HCT116 (cell line): ENCODE data around the gene INKA1. TPM values are rescaled to one million over a fixed set of nuclear protein-coding genes. Genes with fewer than 3 reads are reported as not detected.
A peak's percentile ranks its signal among the peaks of the same experiment; 100 is the strongest.

ENCODE experiments used
- ATAC-seq: fragments of 200-7000 bp; cut with Tn5 transposase; 2 replicates; pipeline ENCODE4 v1.9.1; 2020; ENCODE audit warnings: mild to moderate bottlenecking, moderate library complexity
- Bru-seq: library from RNA; stranded (reverse); fragments of 400-500 nt; gene quantifications from one replicate; lab custom pipeline; 2021; lab: Mats Ljungman, UMichigan
- BruChase-seq, 2 experiments: library from RNA; stranded (reverse); fragments of 400-500 nt; gene quantifications; one replicate each; lab custom pipeline; 2021; lab: Mats Ljungman, UMichigan
- BruUV-seq: library from RNA; stranded (reverse); fragments of 400-500 nt; replicated peaks from 2 replicates; lab custom pipeline; 2021; lab: Mats Ljungman, UMichigan
- CTCF ChIA-PET: fragments of 300-600 bp; sonication (Branson Sonifier 250); formaldehyde crosslinking; loops from one replicate; lab custom pipeline; 2021; ENCODE audit warnings: antibody characterized with exemption; lab: Charles Lee
- POLR2A ChIA-PET: fragments of 300-600, 350-600 bp; sonication (Branson Sonifier 250); formaldehyde crosslinking; loops from one replicate; lab custom pipeline; 2021; ENCODE audit warnings: antibody characterized with exemption; lab: Charles Lee
- RAD21 ChIA-PET, 2 experiments: fragments of 300-600 bp; sonication (Branson Sonifier 250); formaldehyde crosslinking; loops; one replicate each; lab custom pipeline; 2023; ENCODE audit warnings: low total read pairs in 2 of 2; ENCODE audit not compliant: uncharacterized antibody in 2 of 2, unreplicated experiment in 2 of 2, low non-redundant PET in 1 of 2; lab: Charles Lee
- DNase-seq: peaks from one replicate; pipeline ENCODE4 v3.0.0-alpha.2; 2010; ENCODE audit warnings: low read depth, low spot score
- H2AFZ ChIP-seq: fragments of 200-600 bp; shearing (Covaris generic), sonication (generic); 2 replicates; pipeline ENCODE4 v1.6.1; 2017; ENCODE audit warnings: low read depth, mixed run types, mixed read lengths, antibody characterized with exemption, low read length; ENCODE audit not compliant: poor library complexity, severe bottlenecking
- H3K27ac ChIP-seq: 2 replicates; pipeline ENCODE4 v1.5.1; 2012; ENCODE audit warnings: low read depth, low read length
- H3K27me3 ChIP-seq: fragments of 200-600 bp; sonication (generic); 2 replicates; pipeline ENCODE4 v1.6.1; 2016; ENCODE audit warnings: mixed run types, low read length, mixed read lengths; ENCODE audit not compliant: insufficient read depth
- H3K36me3 ChIP-seq, 2 experiments: fragments of 200-500 bp in 1 of 2; fragments of 200-600 bp in 1 of 2; sonication (Bioruptor generic) in 1 of 2; sonication (generic) in 1 of 2; 2 replicates each; pipeline versions ENCODE4 v1.5.1 to v1.6.1; 2014 to 2016; ENCODE audit warnings: low read length in 2 of 2, inconsistent platforms in 1 of 2, mixed read lengths in 1 of 2, mixed run types in 1 of 2; ENCODE audit not compliant: insufficient read depth in 2 of 2, control insufficient read depth in 1 of 2
- H3K4me1 ChIP-seq, 2 experiments: fragments of 200-600 bp in 1 of 2; sonication (generic) in 1 of 2; 2 replicates each; pipeline versions ENCODE4 v1.5.1 to v1.6.1; 2012 to 2017; ENCODE audit warnings: low read length in 2 of 2, inconsistent platforms in 1 of 2, mild to moderate bottlenecking in 1 of 2, mixed read lengths in 1 of 2, mixed run types in 1 of 2, moderate library complexity in 1 of 2; ENCODE audit not compliant: insufficient read depth in 2 of 2, control insufficient read depth in 1 of 2
- H3K4me2 ChIP-seq: fragments of 200-600 bp; sonication (generic); 2 replicates; pipeline ENCODE4 v1.6.1; 2017; ENCODE audit warnings: mixed run types, low read length, mixed read lengths
- H3K4me3 ChIP-seq, 2 experiments: fragments of 200-600 bp in 1 of 2; sonication (generic) in 1 of 2; replicated peaks in 1 of 2; 2 replicates each; pipeline ENCODE4 v1.5.1; 2011 to 2016; ENCODE audit warnings: low read length in 2 of 2, control low read depth in 1 of 2, low read depth in 1 of 2, mild to moderate bottlenecking in 1 of 2, mixed read lengths in 1 of 2, mixed run types in 1 of 2
- H3K79me2 ChIP-seq: fragments of 200-600 bp; sonication (generic); 2 replicates; pipeline ENCODE4 v1.6.1; 2017; ENCODE audit warnings: mild to moderate bottlenecking, mixed run types, low read length, moderate library complexity, mixed read lengths; ENCODE audit not compliant: insufficient read depth
- H3K9ac ChIP-seq: fragments of 200-600 bp; sonication (generic); 2 replicates; pipeline ENCODE4 v1.6.1; 2016; ENCODE audit warnings: low read length, mixed read lengths
- H3K9me2 ChIP-seq: fragments of 200-600 bp; sonication (generic), shearing (Covaris generic); 2 replicates; pipeline ENCODE4 v1.6.1; 2017; ENCODE audit warnings: mixed run types, mild to moderate bottlenecking, moderate library complexity; ENCODE audit not compliant: insufficient read depth
- H3K9me3 ChIP-seq, 2 experiments: fragments of 200-500 bp in 1 of 2; fragments of 200-600 bp in 1 of 2; sonication (Bioruptor generic) in 1 of 2; sonication (generic) in 1 of 2; 2 replicates each; pipeline ENCODE4 v1.6.1; 2014 to 2017; ENCODE audit warnings: low read length in 2 of 2, mixed read lengths in 2 of 2, inconsistent platforms in 1 of 2, low read depth in 1 of 2, mild to moderate bottlenecking in 1 of 2, mixed run types in 1 of 2, moderate library complexity in 1 of 2; ENCODE audit not compliant: control insufficient read depth in 1 of 2, insufficient read depth in 1 of 2
- H4K20me1 ChIP-seq: fragments of 200-600 bp; sonication (generic), shearing (Covaris generic); 2 replicates; pipeline ENCODE4 v1.6.1; 2017; ENCODE audit warnings: mixed run types, mild to moderate bottlenecking, moderate library complexity; ENCODE audit not compliant: insufficient read depth
- CTCF ChIP-seq, 3 experiments: fragments of 200-600 bp in 1 of 3; sonication (generic) in 1 of 3; IDR thresholded peaks in 2 of 3; conservative IDR thresholded peaks in 1 of 3; 2 replicates each; pipeline ENCODE4 v1.5.1; 2012 to 2017; ENCODE audit warnings: low read depth in 2 of 3, low read length in 2 of 3, antibody characterized with exemption in 1 of 3, borderline replicate concordance in 1 of 3, control low read depth in 1 of 3, mild to moderate bottlenecking in 1 of 3, mixed read lengths in 1 of 3, mixed run types in 1 of 3, moderate library complexity in 1 of 3; ENCODE audit not compliant: insufficient read depth in 1 of 3
- MAX ChIP-seq: IDR thresholded peaks from 2 replicates; pipeline ENCODE4 v1.6.1; 2012
- POLR2A ChIP-seq: IDR thresholded peaks from 2 replicates; pipeline ENCODE4 v1.7.0; 2011; ENCODE audit warnings: borderline replicate concordance; ENCODE audit not compliant: insufficient read depth, insufficient read length; ENCODE audit errors: extremely low read depth
- POLR2AphosphoS5 ChIP-seq: IDR thresholded peaks from 2 replicates; pipeline ENCODE4 v1.6.1; 2011; ENCODE audit warnings: mild to moderate bottlenecking, low read depth, low read length, moderate library complexity
- RAD21 ChIP-seq: IDR thresholded peaks from 2 replicates; pipeline ENCODE4 v1.6.1; 2012; ENCODE audit warnings: low read depth, mild to moderate bottlenecking
- REST ChIP-seq: IDR thresholded peaks from 2 replicates; pipeline ENCODE4 v1.6.1; 2012; ENCODE audit warnings: low read depth
- SP1 ChIP-seq: IDR thresholded peaks from 2 replicates; pipeline ENCODE4 v1.6.1; 2012; ENCODE audit warnings: low read depth
- YY1 ChIP-seq: IDR thresholded peaks from 2 replicates; pipeline ENCODE4 v1.6.1; 2011; ENCODE audit warnings: low read length, low read depth, moderate library complexity, mild to moderate bottlenecking; ENCODE audit not compliant: insufficient replicate concordance; ENCODE audit errors: extremely low read depth
- intact Hi-C: fragments of 100-400 bp; cut with micrococcal nuclease; formaldehyde crosslinking; loops from 2 replicates; pipeline ENCODE4 v1.10.0; 2022
- long read RNA-seq: library from polyadenylated mRNA; unstranded; transcript quantifications from one replicate; pipeline ENCODE4 v2.0.0, GENCODE V29; 2021; ENCODE audit not compliant: unreplicated experiment
- polyA plus RNA-seq: library from polyadenylated mRNA; unstranded; fragments of >200 nt; gene quantifications from 2 replicates; pipeline ENCODE4 v1.2.1, GENCODE V29; 2012; ENCODE audit warnings: missing spikeins
- total RNA-seq: library from RNA; stranded (reverse); gene quantifications from one replicate; pipeline ENCODE4 v1.2.1, GENCODE V29; 2021; ENCODE audit not compliant: unreplicated experiment

Gene INKA1
- total RNA-seq (1.6 TPM), Bru-seq, nascent RNA (percentile 27 among the genes with signal in this experiment), BruChase-seq, experiment 1, labeled RNA remaining after a 6-hour chase (percentile 18 among the genes with signal in this experiment), BruChase-seq, experiment 2, labeled RNA remaining after a 2-hour chase (percentile 17 among the genes with signal in this experiment)
- 1.3 and 2.4 TPM in 2 replicates for polyA plus RNA-seq
- long read RNA-seq, partial matches to known transcripts, result 0 of 2 reads
- long read RNA-seq, other reads (novel, unspliced or antisense), result 1 of 2 reads

GRCh38 chr3:49802719-49803464 lies at the start of gene INKA1:
TSS of gene INKA1 (plus strand) at chr3:49803261. CDS start at chr3:49803393, 132 bp downstream.
- no peaks in the 10 kb centered on the region for H3K9me3 ChIP-seq
- peak within 1 kb of the TSS; percentile 73 for H3K9ac ChIP-seq
- H3K4me3 ChIP-seq, result peak within 1 kb of the TSS; percentile 50 to 76
- DNase-seq (peak; percentile 71), ATAC-seq (peak; percentile 85)
- intact Hi-C loops, result loop anchor here (1.0 kb wide), 2 partner anchors 36 to 103 kb away; no protein-coding TSS in a partner anchor
- RAD21 ChIA-PET, result interaction anchor here (0.7 to 2.0 kb wide), 5 partner anchors 33 to 103 kb away, joined by 3 to 9 read pairs (median 5); no protein-coding TSS in a partner anchor
- peak within 1 kb of the TSS; percentile 87 for H2AFZ ChIP-seq
- no TSS peak for BruUV-seq
- peak within 1 kb of the TSS; percentile 100 for H3K4me2 ChIP-seq
- peak; percentile 62 for TF ChIP-seq POLR2A
- no peak for TF ChIP-seq SP1
- peak; percentile 41 for TF ChIP-seq POLR2AphosphoS5
- TF ChIP-seq REST, result no peak
- TF ChIP-seq YY1, result no peak
- TF ChIP-seq RAD21, result peak; percentile 92
- peak; percentile 67; the same call in 1 of the 2 replicates for TF ChIP-seq MAX
- peak; percentile 84 to 94 (median 89); a peak in 5 of 6 replicates for TF ChIP-seq CTCF (IDR thresholded peaks at IDR 0.05 in 2 of 3, conservative IDR thresholded peaks at IDR 0.05 in 1 of 3; ENCODE audit: borderline replicate concordance in 1 of 3, insufficient read depth in 1 of 3, low read depth in 2 of 3, low read length in 2 of 3)
- H4K20me1 ChIP-seq, result no peaks in the 10 kb centered on the region
- H3K9me2 ChIP-seq, result no peaks in the 10 kb centered on the region
- no peaks in the 10 kb centered on the region for H3K79me2 ChIP-seq
- H3K36me3 ChIP-seq, result no peaks in the 10 kb centered on the region
- CTCF ChIA-PET, result interaction anchor here (0.6 to 3.0 kb wide), 23 partner anchors 10 to 263 kb away, joined by 3 to 34 read pairs (median 5); partner anchors contain the start of genes AMIGO3, GMPPB, IP6K1 and MON1A
- POLR2A ChIA-PET, result interaction anchor here (0.6 to 1.6 kb wide), 8 partner anchors 14 to 103 kb away, joined by 3 to 5 read pairs (median 4); partner anchors contain the start of genes IP6K1 and MST1R
- H3K4me1 ChIP-seq, result peaks cover 5 to 33% of the 10 kb centered on the region in 2 experiments; a peak in 3 of 4 replicates
- H3K27me3 ChIP-seq, result no peaks in the 10 kb centered on the region
- H3K27ac ChIP-seq, result peak within 1 kb of the TSS; percentile 65
